ENCODE results near the gene RBP7.

The RBP7 gene

DNA sequence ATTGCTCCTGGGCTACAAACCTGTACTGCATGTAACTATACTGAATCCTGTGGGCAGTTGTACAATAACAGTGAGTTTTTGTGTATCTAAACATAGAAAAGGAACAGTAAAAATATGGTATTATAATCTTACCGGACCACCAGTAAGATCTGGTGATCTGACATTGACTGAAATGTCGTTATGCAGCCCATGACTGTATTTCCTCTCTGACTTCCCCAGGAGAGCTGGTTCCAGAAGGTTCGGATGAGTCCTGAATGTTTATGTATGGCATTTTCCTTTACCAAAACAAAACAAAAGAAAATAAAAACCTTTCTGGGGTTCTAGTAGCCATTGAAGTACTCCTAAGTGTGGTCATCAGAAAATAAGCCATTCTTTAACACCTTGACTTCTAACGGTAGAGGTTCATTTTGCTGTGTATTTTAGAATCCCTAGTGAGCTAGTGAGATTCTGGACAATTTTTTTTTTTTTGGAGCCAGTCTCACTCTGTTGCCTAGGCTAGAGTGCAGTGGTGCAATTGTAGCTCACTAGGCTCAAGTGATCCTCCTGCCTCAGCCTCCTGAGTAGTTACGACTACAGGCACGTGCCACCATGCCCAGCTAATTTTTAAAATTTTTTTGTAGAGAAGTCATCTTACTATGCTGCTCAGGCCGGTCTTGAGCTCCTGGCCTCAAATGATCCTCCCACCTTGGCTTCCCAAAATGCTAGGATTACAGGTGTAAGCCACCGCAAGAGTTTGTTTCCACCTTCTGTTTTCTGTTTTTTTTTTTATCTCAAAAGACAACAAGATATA is 63.5 kb downstream of the RBP7 start:
- H3K4me1 ChIP-seq (ENCODE audit: control insufficient read depth, insufficient read depth, low read length), result peaks cover 6% of the 10 kb centered on the region
- H3K36me3 ChIP-seq (ENCODE audit: control insufficient read depth, insufficient read depth, low read length), result peaks cover 2% of the 10 kb centered on the region
- H3K27me3 ChIP-seq (ENCODE audit: control insufficient read depth, insufficient read depth, low read length), result no peaks in the 10 kb centered on the region
- no peak overlapping the region for H3K9ac ChIP-seq (ENCODE audit: low read length)
- no peak overlapping the region for H3K4me3 ChIP-seq (ENCODE audit: low read length)
- H3K27ac ChIP-seq (ENCODE audit: low read depth, low read length), result no peak overlapping the region

DNA sequence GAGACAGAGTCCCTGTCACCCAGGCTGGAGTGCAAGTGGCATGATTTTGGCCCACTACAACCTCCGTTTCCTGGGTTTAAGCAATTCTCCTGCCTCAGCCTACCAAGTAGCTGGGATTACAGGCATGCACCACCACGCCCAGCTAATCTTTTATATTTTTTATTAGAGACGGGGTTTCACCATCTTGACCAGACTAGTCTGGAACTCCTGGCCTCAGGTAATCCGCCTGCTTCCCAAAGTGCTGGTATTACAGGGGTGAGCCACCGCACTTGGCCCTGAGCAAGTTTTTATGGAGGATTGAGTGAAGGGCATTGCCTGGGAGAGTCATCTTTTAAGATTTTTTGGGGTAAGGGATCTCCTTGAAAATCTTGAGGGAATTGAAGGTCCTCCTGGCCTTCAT is 64.2 kb downstream of the RBP7 start:
- H3K9ac ChIP-seq (ENCODE audit: low read length), result no peak overlapping the region
- H3K4me1 ChIP-seq (ENCODE audit: control insufficient read depth, insufficient read depth, low read length), result peaks cover 5% of the 10 kb centered on the region
- H3K27me3 ChIP-seq (ENCODE audit: control insufficient read depth, insufficient read depth, low read length), result no peaks in the 10 kb centered on the region
- H3K4me3 ChIP-seq (ENCODE audit: low read length), result no peak overlapping the region
- H3K36me3 ChIP-seq (ENCODE audit: control insufficient read depth, insufficient read depth, low read length), result peaks cover 2% of the 10 kb centered on the region
- H3K27ac ChIP-seq (ENCODE audit: low read depth, low read length), result no peak overlapping the region

DNA sequence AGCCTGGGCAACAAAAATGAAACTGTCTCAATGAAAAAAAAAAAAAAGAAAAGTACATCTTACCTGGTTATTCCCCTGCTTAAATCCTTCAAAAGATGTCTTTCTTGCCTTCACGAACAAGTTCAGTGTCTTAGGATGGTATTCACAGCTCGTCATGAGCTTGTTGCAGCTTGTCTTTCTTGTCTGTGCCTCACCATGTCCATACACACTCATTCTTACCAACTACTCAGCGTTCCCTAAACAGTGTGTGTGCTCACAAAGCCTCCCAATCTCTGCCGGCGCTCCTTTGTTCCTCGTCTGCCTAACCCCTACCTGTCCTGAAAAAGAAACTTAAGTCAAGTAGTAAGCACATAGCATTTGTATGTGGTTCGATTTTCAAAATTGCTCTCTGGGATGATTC is 66.8 kb downstream of the RBP7 start:
- peaks cover 12% of the 10 kb centered on the region for H3K4me1 ChIP-seq (ENCODE audit: control insufficient read depth, insufficient read depth, low read length)
- H3K27ac ChIP-seq (ENCODE audit: low read depth, low read length), result no peak overlapping the region
- H3K9ac ChIP-seq (ENCODE audit: low read length), result no peak overlapping the region

DNA sequence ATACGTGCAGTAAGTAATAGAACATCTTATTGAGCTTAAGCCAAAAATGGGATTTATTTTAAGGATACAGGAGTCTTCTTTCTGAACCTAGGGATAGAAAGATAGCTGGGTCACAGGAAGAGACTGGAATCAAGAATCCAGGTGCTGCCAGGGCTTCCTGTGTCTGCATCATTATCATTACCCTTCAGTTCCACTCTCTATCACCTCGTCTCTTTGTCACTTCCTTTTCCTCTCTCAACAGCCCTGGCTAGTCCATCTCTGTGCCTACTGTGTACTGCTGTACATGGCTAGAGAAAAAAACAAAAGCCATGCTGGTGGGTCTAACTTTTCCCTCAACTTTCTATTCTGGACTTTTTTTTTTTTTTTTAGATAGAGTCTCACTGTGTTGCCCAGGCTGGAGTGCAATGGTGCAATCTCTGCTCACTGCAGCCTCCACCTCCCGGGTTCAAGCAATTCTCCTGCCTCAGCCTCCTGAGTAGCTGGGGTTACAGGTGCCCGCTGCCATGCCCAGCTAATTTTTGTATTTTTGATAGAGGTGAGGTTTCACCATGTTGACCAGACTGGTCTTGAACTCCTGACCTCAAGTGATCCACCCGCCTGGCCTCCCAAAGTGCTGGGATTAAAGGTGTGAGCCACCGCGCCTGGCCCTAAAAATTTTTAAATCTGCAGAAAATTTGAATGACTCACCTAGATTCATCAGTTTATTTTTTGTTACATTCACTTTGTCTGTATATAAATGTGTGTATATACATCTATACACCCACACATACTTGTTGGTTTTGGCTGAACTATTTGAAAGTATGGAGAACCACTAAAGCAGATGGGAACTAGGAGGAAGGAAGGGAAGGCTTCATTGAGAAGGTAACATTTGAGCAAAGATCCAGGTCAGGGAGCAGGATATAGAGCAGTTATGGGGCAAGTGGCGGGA is 67.7 kb downstream of the RBP7 start:
- Histone ChIP-seq H3K9ac (ENCODE audit: low read length) (no peak overlapping the region), H3K4me1 (ENCODE audit: control insufficient read depth, insufficient read depth, low read length) (peaks cover 13% of the 10 kb centered on the region), H3K27ac (ENCODE audit: low read depth, low read length) (no peak overlapping the region), H3K27me3 (ENCODE audit: control insufficient read depth, insufficient read depth, low read length) (no peaks in the 10 kb centered on the region), H3K4me3 (ENCODE audit: low read length) (no peak overlapping the region), H3K36me3 (ENCODE audit: control insufficient read depth, insufficient read depth, low read length) (no peaks in the 10 kb centered on the region)

More for the DNA sequence above, 66.8 kb downstream of the RBP7 start:
- no peaks in the 10 kb centered on the region for H3K36me3 ChIP-seq (ENCODE audit: control insufficient read depth, insufficient read depth, low read length)
- no peak overlapping the region for H3K4me3 ChIP-seq (ENCODE audit: low read length)
- H3K27me3 ChIP-seq (ENCODE audit: control insufficient read depth, insufficient read depth, low read length), result no peaks in the 10 kb centered on the region

DNA sequence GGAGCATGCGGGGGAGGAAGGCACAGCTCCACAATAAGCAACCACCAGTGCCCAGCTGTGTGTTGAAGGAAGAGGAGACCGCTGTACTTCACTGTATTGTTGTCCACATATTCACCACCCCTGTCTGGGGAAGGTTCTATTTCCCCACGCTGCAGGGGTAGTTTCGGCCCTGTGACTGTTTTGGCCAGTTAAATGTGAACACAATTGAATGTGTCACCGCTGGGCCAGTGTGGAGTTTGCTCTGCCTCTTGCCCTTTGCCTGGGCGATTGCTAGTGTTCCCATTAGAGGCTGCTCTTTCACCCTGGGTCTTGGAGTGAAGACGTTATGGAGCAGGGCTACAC is 68.3 kb downstream of the RBP7 start:
- Histone ChIP-seq H3K9ac (ENCODE audit: low read length) (no peak overlapping the region), H3K27ac (ENCODE audit: low read depth, low read length) (no peak overlapping the region), H3K36me3 (ENCODE audit: control insufficient read depth, insufficient read depth, low read length) (no peaks in the 10 kb centered on the region), H3K4me1 (ENCODE audit: control insufficient read depth, insufficient read depth, low read length) (peaks cover 13% of the 10 kb centered on the region), H3K27me3 (ENCODE audit: control insufficient read depth, insufficient read depth, low read length) (no peaks in the 10 kb centered on the region), H3K4me3 (ENCODE audit: low read length) (no peak overlapping the region)
